ENCODE data around the gene NUDT2. TPM values are rescaled to one million over a fixed set of nuclear protein-coding genes. Genes with fewer than 3 reads are reported as not detected.
"Not testable (repeated sequence)": the region's sequence is repeated elsewhere in the genome, so short reads cannot be mapped to it uniquely, and the experiment has no call there.

NUDT2 gene
- total RNA-seq, 1 experiment from 2014 or later = 45.6 TPM

- DNase-seq (ENCODE audit: low read depth) = no peak
Observed at GRCh38 chr9:34334916-34335315, 5.5 kb downstream of the NUDT2 start.

DNA sequence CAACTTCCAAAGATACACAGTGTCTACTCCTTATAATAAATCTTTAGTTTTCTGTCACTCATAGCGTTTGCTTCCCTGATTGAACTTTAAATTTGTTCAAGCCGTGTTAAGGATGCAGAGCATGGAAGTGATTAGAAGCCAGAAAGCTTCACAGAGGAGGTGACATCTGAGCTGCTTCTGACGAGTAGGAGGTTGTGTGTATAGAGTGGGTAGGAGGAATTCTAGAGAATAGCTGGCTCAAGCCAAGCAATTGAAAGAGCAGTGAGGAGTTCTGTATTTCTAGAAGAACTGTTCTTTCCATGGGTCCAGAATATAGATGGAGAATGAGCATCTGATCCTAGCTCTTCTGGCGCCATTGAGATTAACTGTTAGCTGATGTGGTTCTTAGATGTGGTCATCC, 6.0 kb downstream of the NUDT2 start:
- no peak for DNase-seq (ENCODE audit: low read depth)

GRCh38 chr9:34337403-34337802, 8.0 kb downstream of the NUDT2 start:
- DNase-seq (ENCODE audit: low read depth) = no peak

GRCh38 chr9:34338079-34338478, 8.7 kb downstream of the NUDT2 start:
- not testable (repeated sequence) for DNase-seq (ENCODE audit: low read depth)

DNA sequence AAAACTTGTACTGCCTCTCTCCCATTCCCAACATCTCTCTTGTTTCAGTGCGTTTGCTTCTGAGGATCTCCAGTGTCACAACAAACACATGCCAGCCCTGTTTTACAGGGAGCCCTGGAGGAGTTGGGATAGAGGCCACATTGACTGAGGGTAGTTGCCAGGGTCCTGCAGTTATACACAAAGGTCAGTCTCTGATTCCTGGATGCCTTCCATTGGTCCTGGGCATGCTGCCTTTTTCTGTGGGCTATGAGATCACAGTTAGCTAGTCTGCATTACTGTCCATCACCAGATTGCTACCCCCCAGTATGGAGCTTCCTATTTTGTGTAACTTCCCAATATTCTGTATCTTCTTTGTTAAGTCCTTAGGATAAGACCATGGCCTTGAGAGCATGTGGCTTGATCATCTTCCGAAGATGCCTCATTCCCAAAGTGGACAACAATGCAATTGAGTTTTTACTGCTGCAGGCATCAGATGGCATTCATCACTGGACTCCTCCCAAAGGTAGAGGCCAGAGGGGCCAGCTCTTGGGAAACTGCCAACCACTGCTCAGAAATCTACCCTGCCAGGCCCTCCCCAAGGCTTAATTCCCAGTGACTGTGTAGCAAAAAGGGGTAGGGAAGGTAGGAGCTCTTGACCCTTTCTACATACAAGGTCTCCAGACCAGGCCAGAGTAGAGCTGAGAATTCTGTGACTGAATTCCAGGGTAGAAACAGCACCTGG, 9.5 kb downstream of the NUDT2 start:
- no peak for DNase-seq (ENCODE audit: low read depth)

DNA sequence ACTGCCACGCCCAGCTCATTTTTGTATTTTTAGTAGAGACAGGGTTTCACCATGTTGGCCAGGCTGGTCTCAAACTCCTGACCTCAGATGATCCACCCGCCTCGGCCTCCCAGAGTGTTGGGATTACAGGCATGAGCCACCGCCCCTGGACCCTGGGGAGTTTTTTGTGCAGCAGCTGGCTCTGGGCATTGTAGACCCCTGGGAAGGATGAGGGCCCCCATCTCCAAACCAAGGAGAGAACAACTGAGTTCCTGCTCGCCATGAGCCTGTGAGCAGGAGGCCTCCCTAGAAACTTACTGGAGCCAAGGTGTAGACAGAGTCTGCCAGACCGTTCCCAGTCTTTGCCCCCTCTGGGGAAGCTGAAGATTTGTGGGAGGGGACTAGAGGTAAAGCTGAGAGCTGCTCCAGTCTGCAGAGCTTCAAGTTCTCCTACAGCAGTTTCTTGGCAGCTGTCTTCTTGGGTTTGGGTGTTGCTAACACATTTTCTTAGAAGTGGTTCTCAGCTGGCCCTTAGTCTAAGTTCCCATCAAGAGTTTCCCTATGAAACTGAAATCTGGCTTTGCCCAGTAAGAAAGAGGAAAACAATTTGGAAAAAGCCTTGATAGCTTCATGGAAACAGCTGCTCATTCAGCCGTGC, 12.4 kb downstream of the NUDT2 start:
- no peak for DNase-seq (ENCODE audit: low read depth)

- no peak for DNase-seq (ENCODE audit: low read depth)
Observed at GRCh38 chr9:34343090-34343489, 13.7 kb downstream of the NUDT2 start.

DNA sequence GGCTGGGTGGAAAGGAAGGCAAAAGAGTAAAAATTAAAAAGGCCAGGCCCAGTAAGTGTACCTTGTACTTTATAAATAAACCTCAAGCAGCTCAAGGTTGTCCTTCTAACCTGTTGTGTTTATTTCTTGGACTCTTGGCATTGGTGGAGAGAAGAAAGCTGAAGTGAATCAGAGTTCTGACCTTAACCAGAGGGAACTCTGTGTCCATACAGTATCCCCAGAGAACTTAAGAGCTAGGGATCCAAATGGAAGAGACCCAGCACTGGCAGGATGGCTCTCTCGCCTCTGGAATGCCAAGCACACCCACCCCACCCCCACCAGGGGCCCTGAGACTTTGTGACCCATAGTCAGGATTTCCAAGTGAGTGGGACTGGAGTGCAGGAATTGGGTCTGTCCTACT, 14.2 kb downstream of the NUDT2 start:
- DNase-seq (ENCODE audit: low read depth) = no peak

- no peak for DNase-seq (ENCODE audit: low read depth)
Observed at GRCh38 chr9:34346873-34347799, 17.8 kb downstream of the NUDT2 start.

- no peak for DNase-seq (ENCODE audit: low read depth)
Observed at GRCh38 chr9:34347800-34348158, 18.4 kb downstream of the NUDT2 start.

GRCh38 chr9:34349324-34349723, 20.0 kb downstream of the NUDT2 start:
- DNase-seq (ENCODE audit: low read depth) = no peak

GRCh38 chr9:34352122-34352652, 22.8 kb downstream of the NUDT2 start:
- not testable (repeated sequence) for DNase-seq (ENCODE audit: low read depth)

- not testable (repeated sequence) for DNase-seq (ENCODE audit: low read depth)
Observed at GRCh38 chr9:34352957-34353356, 23.6 kb downstream of the NUDT2 start.

- DNase-seq (ENCODE audit: low read depth) = no peak
Observed at GRCh38 chr9:34362614-34363214, 33.3 kb downstream of the NUDT2 start.

GRCh38 chr9:34363619-34364351, 34.4 kb downstream of the NUDT2 start:
- no peak for DNase-seq (ENCODE audit: low read depth)

DNA sequence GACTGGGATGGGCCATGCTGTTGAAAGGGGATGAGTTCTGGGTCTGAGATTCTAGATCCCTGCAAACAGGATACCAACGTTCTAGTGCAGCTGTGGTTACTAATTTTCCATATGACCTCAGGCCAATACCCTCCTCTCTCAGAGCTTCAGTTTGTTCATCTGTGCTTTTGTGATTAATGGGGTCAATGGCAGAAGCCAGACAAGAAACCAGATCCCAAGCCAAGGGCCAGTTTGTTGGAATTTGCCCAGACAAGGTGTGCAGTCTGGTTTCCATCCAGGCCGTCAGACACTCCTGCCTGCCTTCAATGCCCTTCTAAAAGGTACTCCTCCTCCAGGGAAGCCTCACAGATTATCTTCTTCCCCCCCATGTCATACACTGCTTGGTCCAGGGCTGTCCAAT, 35.9 kb downstream of the NUDT2 start:
- DNase-seq (ENCODE audit: low read depth) = no peak

DNA sequence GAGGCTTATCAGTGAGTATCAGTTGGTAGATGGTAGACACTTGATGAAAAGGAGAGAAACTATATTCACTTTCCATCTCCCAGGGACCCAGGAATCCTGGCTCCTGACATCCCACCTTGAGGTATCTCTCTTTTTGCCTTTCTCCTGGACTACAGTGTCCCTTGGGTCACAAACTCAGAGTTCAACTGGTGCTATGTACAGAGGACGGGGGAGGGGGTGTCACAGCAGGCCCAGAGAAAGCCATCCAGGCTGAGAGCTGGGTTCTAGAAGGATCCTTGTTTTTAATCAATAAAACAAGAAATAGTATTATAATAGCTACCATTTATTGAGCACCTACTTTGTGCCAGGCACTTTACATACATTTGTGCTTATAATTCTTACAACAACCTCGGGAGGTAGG, 37.0 kb downstream of the NUDT2 start:
- DNase-seq (ENCODE audit: low read depth) = no peak

DNA sequence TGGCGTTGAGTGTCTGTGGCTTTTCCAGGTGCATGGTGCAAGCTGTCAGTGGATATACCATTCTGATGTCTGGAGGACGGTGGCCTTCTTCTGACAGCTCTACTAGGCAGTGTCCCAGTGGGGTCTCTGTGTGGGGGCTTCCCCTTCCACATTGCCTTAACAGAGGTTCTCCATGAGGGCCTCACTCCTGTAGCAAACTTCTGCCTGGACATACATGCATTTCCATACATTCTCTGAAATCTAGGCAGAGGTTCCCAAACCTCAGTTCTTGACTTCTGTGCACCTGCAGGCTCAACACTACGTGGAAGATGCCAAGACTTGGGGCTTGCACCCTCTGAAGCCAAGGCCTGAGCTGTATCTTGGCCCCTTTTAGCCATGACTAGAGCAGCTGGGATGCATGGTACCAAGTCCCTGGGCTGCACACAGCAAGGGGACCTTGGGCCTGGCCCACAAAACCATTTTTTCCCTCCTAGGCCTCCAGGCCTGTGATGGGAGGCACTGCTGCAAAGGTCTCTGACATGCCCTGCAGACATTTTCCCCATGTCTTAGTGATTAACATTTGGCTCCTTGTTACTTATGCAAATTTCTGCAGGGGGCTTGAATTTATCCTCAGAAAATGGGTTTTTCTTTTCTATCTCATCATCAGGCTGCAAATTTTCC, 38.5 kb downstream of the NUDT2 start:
- DNase-seq (ENCODE audit: low read depth) = not testable (repeated sequence)

GRCh38 chr9:34368796-34369195, 39.4 kb downstream of the NUDT2 start:
- DNase-seq (ENCODE audit: low read depth) = not testable (repeated sequence)

- DNase-seq (ENCODE audit: low read depth) = no peak
Observed at GRCh38 chr9:34369636-34370035, 40.3 kb downstream of the NUDT2 start.
